HG03139 (cell line): ENCODE data around the gene TPI1.

Source experiments
- ATAC-seq: cut with Tn5 transposase; IDR thresholded peaks from one replicate; pipeline ENCODE4 v1.9.1; 2021; ENCODE audit not compliant: unreplicated experiment

TPI1 gene

DNA sequence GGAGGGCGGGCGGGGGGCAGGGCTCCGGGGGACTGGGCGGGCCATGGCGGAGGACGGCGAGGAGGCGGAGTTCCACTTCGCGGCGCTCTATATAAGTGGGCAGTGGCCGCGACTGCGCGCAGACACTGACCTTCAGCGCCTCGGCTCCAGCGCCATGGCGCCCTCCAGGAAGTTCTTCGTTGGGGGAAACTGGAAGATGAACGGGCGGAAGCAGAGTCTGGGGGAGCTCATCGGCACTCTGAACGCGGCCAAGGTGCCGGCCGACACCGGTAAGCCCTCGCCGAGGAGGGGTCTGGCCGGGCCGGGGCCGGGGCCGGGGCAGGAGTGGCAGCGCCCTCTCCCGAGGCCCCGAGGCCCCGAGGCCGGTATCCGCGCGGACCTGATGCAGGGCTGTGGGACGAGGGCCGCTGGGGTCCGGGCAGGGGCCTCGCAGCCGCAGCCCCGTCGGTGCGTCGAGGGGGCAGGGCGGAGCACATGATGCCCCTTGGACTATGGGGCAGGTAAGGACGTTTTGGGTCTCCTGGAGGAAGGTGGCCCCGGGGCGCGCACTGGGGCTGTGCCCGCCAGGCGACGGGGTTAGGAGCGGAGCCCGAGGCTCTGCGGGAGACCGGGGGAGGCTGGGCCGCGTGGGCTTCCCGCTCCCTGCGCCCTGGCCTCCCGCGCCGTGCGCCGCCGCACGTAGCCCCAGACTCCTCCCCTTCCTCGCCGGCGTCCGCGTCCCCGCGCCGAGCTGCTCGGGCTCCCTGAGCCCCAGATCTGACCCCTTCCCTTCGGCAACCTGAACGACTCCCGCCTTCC lies at the start of gene TPI1:
TPI1 (plus strand) TSS at position 119 of the 798 bp plus-strand sequence; CDS start at position 155, 36 bp downstream.
- peak; percentile 47 for ATAC-seq

DNA sequence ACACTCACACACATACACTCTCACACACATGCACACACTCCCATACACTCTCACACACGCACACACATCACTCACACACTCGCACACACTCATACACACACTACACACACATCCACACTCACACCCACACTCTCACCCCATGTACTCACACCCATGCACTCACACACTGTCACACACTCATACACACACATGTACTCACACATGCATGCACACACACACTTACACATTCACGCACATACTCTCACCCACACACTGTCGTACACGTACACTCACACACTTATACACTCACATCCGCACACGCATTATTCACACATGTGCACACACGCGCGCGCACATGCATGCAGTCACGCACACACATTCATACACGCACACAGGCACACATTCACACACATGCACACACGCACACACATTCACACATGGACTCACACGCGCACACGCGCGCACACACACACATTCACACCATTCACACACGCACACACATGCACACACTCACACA lies 49.6 kb upstream of the TPI1 start:
- ATAC-seq, result no peak

DNA sequence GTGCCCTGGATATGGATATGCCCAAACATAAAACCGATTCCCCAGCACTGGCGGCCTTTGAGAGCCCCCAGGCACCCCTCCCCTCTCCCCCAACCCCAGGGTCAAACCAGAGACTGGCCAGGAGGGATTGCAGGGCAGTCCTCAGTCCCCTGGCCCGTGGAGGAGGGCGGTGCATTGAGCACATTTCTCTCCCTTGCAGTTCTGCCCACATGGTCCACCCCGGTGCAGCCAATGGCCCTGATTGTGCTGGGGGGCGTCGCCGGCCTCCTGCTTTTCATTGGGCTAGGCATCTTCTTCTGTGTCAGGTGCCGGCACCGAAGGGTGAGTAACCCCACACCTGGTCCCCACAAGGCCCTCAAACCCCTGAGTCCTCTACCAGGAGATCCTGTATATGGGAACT lies 49.1 kb upstream of the TPI1 start:
- no peak for ATAC-seq

DNA sequence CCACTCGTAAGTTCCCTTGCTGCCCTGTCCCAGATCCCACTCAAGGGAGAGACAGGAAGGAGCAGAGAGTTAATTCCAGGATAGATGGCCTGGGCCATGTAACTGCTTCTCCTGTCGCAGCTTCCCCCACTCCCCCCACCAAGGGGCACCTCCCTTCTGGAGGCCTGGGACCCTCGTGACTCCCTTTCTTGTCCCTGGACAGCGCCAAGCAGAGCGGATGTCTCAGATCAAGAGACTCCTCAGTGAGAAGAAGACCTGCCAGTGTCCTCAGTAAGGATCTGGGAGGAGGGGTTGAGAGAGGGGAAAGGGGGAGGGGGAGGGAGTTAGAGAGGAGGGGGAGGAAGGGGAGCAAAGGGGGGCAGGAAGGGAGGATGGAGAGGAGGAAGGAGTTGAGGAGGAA lies 48.7 kb upstream of the TPI1 start:
- no peak for ATAC-seq

DNA sequence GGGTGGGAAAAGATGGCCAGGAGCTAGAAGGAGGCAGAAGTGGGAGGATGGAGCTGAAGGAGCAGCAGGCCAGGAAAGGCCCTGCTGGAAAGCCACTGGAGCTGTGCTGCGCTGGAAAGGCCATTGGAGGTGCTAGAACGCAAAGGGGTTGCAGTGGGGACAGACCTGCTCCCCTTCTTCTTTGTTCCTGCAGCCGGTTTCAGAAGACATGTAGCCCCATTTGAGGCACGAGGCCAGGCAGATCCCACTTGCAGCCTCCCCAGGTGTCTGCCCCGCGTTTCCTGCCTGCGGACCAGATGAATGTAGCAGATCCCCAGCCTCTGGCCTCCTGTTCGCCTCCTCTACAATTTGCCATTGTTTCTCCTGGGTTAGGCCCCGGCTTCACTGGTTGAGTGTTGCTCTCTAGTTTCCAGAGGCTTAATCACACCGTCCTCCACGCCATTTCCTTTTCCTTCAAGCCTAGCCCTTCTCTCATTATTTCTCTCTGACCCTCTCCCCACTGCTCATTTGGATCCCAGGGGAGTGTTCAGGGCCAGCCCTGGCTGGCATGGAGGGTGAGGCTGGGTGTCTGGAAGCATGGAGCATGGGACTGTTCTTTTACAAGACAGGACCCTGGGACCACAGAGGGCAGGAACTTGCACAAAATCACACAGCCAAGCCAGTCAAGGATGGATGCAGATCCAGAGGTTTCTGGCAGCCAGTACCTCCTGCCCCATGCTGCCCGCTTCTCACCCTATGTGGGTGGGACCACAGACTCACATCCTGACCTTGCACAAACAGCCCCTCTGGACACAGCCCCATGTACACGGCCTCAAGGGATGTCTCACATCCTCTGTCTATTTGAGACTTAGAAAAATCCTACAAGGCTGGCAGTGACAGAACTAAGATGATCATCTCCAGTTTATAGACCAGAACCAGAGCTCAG lies 48.0 kb upstream of the TPI1 start:
- no peak for ATAC-seq

DNA sequence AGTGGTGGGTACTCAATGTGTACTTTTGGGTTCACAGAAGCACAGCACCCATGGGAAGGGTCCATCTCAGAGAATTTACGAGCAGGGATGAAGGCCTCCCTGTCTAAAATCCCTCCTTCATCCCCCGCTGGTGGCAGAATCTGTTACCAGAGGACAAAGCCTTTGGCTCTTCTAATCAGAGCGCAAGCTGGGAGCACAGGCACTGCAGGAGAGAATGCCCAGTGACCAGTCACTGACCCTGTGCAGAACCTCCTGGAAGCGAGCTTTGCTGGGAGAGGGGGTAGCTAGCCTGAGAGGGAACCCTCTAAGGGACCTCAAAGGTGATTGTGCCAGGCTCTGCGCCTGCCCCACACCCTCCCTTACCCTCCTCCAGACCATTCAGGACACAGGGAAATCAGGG lies 47.2 kb upstream of the TPI1 start:
- no peak for ATAC-seq

DNA sequence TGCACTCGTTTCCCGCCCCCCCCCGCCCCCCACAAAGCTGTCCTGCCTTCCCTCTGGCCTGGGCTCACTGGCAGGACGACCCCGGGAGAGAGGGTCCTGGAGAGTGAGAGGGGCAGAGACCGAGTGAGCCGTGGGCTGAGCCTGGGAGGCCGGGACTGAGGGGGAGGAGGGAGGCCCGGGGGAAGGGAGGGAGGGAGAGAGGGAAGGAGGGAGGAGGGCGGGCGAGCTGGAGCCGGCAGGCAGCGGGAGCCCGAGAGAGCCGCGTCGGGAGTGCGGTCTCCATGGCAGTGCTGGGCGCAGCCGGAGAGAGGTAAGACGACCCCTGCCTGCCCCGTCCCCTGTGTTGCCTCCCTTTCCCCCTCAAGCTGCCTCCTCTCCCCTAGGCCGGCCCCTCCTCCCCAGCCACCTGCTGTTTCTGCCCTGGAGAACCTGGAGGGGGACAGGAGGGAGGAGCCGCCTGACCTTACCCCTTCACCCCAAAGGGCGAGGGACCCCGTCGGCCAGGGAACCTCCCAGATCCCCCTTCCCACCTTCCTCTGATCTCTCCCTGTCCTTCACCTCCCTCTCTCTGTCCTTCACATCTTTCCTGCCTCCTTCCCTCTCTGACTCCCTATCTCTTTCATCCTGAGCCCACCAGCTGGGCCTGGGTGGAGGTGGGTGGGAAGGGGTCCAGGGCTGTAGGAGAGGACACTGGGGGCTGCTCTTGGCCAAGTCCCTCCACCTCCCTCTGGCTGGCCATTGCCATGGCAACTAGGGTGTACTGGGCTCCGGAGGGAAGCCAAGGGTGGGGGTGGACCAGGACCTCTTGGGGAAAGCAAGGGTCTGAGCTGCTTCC lies 45.5 kb upstream of the TPI1 start, which contains the start of gene GPR162:
GPR162 (plus strand) TSS at position 231 of the 835 bp plus-strand sequence. CDS start 2,078 bp downstream, outside the sequence.
- ATAC-seq, result no peak

DNA sequence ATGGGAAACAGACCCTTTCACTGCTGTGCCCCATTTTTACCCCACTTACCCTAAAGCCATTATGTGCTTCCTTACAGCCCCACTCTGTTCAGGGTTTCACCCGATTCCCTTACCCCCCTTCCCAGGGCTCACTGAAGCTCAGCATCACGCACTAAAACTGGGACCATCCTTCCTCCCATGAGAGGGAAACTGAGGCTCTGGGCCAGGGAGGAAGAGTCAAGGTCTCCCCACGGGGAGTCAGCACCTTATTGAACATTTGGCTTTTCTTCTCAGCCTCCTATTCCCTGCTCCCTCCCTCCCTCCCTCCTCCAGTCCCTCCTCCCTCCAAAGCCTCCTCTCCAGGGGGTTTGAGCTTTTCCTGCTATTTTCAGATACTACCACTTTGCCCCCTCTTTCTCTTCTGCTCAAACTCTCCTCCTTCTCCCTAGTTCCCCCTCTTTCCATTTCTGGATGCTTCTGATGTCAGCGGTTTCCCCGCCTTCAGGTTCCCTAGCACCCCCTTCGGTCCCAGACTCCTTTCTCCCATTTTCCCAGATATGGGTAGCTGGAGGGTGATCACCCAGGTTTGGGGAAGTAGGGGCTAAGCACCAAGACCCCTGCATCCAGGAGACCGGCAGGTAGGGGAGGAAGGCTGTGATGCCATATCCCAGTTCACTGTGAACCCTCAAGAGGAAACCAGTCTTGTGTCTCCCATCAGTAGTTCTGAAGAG lies 44.8 kb upstream of the TPI1 start:
- no peak for ATAC-seq

DNA sequence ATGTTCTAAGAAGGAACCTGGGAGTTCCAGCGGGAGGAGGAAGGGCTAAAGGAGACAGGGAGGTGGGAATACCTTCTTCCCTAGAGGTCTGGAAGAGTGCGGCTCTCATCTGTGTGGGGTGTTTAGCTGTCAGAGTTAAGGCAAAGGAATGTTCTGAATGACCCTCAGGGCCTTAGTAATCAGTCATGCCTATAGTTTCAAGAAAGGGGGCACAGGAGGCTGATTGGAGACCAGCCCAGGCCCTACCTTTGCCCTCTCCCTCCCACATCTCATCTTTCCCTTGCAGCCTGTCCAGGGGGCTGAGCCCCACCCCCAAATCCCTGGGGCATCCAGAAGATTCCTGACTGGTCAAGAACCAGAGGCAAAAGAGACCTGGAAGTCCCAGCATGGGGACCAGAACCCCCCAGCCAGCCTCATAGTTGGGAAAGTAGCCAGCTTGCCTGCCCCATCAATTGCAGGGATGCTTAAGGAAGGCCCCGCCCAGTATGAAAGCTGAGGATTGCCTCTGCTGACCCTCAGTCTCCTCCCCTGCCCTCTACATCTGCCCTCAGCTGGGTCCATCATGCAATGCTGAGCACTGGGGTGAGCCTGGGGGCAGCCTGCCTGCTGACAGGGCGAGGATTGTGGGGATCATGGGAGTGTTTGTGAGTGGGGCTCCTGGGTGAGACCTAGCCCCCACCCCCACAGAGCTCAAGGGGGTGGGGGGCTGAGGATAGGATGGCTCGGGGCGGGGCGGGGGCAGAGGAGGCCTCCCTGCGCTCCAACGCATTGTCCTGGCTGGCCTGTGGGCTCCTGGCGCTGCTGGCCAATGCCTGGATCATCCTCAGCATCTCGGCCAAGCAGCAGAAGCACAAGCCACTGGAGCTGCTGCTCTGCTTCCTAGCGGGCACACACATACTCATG lies 43.9 kb upstream of the TPI1 start:
- no peak for ATAC-seq

DNA sequence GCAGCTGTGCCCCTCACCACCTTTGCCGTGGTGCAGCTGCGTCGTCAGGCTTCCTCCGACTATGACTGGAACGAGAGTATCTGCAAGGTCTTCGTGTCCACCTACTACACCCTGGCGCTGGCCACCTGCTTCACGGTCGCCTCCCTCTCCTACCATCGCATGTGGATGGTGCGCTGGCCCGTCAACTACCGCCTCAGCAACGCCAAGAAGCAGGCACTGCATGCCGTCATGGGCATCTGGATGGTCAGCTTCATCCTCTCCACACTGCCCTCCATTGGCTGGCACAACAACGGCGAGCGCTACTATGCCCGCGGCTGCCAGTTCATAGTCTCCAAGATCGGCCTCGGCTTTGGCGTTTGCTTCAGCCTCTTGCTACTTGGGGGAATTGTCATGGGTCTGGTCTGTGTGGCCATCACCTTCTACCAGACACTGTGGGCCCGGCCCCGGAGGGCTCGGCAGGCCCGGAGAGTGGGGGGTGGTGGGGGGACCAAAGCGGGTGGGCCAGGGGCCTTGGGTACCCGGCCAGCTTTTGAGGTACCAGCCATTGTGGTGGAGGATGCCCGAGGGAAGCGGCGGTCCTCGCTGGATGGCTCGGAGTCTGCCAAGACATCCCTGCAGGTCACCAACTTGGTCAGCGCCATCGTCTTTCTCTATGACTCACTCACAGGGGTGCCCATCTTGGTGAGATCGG lies 43.1 kb upstream of the TPI1 start:
- ATAC-seq, result no peak

DNA sequence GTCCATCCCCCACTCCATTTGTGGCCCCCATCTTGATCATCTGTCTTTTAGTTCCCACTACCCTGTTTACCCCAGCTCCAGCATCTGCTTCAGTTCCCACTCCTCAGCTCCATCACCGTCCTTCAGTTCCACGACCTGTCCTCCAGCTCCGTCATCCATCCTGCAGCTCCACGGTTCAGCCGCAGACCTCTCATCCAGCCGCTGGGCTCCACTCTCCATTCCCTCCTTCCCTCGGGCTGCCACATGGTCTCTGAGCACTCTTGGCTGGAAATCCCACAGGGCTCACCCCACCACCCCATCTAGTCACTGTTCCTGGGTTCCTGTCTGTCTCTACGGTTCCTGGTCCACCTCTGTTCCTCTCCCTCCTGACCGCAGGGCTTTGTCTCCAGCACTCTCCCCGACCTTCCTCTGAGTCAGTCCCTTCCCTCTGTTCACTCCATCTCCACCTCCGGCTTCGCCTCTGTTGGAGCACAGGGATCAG lies 42.4 kb upstream of the TPI1 start:
- ATAC-seq, result no peak

DNA sequence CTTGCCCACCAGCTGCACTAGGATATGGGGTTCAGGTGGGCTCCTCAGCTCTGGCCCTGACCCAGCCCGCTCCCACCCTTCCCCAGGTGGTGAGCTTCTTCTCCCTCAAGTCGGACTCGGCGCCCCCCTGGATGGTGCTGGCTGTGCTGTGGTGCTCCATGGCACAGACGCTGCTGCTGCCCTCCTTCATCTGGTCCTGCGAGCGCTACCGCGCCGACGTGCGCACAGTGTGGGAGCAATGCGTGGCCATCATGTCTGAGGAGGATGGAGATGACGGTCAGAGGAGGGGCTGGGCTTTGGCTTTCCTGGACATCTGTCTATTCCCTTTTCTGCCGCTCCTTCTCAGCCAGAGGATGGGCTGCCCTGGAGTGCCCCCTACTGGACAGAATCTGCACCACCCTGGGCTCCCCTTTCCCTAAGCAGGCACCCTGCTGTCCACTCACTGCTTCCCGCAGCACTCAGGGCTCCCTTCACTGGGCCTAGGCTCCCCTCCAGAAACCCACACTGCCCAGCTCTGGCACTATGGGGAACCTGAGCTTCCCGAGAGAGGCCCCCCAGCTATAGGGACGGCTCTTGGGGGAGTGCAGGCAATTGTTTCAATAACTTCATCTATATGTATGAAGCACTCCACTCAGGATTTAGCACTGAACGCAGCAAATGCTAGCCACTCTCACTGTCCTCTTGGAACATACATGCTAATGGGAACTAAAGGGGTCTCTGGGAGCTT lies 41.8 kb upstream of the TPI1 start:
- ATAC-seq, result no peak

DNA sequence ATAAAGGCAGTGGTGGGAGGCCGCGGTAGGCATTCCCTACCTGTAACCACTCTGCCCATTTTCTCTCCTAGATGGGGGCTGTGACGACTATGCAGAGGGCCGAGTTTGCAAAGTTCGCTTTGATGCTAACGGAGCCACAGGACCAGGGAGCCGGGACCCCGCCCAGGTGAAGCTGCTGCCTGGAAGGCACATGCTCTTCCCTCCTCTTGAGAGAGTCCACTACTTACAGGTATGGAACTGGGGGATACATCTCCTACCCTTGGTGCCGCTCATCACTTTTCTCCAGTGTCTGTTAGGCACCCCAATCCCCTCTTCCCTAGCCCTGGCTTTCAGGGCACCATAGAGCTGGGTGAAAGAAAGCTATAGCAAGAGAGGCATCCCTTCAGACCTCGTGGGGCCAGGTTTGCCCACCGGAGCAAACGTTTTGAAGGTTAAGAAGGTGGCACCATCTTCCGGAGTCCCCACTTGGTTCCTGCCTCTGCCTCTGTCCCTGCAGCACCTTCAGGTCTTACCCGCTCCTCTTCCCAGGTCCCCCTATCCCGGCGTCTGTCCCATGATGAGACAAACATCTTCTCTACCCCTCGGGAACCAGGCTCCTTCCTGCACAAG lies 41.1 kb upstream of the TPI1 start:
- no peak for ATAC-seq

DNA sequence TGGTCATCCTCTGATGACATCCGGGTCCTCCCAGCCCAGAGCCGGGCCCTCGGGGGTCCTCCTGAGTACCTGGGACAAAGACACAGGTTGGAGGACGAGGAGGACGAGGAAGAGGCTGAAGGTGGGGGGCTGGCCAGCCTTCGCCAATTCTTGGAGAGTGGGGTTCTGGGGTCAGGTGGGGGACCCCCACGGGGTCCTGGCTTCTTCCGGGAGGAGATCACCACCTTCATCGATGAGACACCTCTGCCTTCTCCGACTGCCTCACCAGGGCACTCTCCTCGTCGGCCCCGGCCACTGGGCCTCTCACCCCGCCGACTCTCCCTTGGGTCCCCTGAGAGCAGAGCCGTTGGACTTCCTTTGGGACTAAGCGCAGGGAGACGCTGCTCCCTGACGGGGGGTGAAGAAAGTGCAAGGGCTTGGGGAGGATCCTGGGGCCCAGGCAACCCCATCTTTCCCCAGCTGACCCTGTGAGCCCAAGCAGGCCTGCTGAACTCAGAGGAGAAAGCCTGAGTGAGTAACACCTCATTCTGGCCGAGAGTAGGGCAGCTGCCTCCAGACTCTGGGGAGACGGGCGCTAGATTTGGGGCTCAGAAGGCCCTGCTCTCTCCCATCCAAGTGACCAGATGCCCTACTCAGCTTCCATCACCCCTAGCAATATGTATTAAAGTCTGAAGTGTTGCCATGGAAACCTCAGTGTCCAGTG lies 40.4 kb upstream of the TPI1 start:
- ATAC-seq, result no peak

DNA sequence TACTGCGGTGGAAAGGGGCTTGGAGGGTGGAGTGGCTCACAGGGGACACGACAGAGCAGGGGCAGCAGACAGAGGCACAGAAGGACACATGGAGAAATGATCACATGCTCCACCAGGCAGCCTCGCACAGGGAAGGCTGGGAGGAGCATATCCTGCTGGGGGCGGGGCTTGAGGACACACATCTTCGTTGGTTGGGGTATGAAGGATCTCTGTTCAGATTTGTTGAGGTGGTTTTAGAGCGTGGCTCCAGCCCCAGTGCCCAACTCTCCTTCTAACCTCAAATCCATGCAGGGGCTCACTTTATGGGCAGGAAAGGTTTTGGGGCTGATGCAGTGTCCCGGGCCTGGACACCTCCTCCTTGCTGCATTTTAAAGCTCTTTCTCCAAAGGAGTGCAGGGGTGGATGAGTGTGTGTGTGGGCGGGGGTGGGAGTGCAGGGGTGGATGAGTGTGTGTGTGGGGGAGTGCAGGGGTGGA lies 39.9 kb upstream of the TPI1 start:
- ATAC-seq, result no peak

DNA sequence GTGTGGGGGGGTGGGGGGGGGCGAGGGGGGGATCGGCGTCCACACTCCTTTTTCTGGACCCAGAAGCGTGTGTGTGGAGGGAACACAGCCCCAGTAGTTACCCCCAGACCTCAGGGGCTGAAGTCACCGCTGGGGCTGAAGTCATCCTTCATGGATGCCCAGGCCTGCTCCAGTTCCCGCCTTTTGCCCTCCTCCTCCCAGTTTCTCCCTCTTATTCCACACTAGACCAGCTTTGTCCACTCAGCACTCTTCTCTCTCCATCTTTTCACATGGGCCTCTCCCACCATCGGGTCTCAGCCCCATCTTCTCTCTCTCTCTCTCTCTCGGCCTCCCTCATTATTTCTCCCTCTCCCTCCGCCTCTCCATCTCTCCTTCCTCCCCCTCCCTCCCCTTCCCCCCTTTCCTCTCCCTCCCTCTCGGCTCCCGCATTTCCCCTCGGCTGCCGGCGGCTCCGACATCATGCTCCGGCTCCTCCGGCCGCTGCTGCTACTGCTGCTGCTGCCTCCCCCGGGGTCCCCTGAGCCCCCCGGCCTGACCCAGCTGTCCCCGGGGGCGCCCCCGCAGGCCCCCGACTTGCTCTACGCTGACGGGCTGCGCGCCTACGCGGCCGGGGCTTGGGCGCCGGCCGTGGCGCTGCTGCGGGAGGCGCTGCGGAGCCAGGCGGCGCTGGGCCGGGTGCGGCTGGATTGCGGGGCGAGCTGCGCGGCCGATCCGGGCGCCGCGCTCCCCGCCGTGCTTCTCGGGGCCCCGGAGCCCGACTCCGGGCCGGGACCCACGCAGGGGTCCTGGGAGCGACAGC lies 39.1 kb upstream of the TPI1 start, which contains the start of gene P3H3:
P3H3 (plus strand) TSS at position 426 of the 799 bp plus-strand sequence; CDS start at position 460, 34 bp downstream.
- ATAC-seq, result no peak
